Left lung (tissue), 10 donors: Measurements from ENCODE around the gene GARNL3. TPM values are rescaled to one million over a fixed set of nuclear protein-coding genes. Genes with fewer than 3 reads are reported as not detected.
A peak's percentile ranks its signal among the peaks of the same experiment; 100 is the strongest.

ENCODE experiments used
- ATAC-seq: fragments of 200-7000 bp; cut with Tn5 transposase; one replicate; pipeline ENCODE4 v1.9.1; 2020; ENCODE audit warnings: moderate library complexity
- DNase-seq, 4 donors: peaks; one replicate each; pipeline ENCODE4 v3.0.0-alpha.2; 2013 to 2020
- H3K27ac ChIP-seq, 2 donors: fragments of 200-600 bp; sonication (generic) in 1 of 2; one replicate each; pipeline versions ENCODE4 v1.5.0 to v1.8.0; 2020 to 2021
- H3K27me3 ChIP-seq, 2 donors: fragments of 200-600 bp; sonication (generic) in 1 of 2; one replicate each; pipeline versions ENCODE4 v1.5.0 to v1.8.0; 2020 to 2021
- H3K36me3 ChIP-seq, 2 donors: fragments of 200-600 bp; sonication (generic) in 1 of 2; one replicate each; pipeline versions ENCODE4 v1.5.0 to v1.8.0; 2020 to 2021
- H3K4me1 ChIP-seq, 2 donors: fragments of 200-600 bp; one replicate each; pipeline ENCODE4 v1.8.0; 2021
- H3K4me3 ChIP-seq, 2 donors: fragments of 200-600 bp; sonication (generic) in 1 of 2; one replicate each; pipeline versions ENCODE4 v1.5.0 to v1.8.0; 2020 to 2021; ENCODE audit warnings: mild to moderate bottlenecking in 1 of 2
- H3K9me3 ChIP-seq, 2 donors: fragments of 200-600 bp; sonication (generic) in 1 of 2; one replicate each; pipeline versions ENCODE4 v1.5.0 to v1.8.0; 2020 to 2021
- intact Hi-C, 2 donors: fragments of 100-400 bp; cut with DNase I; formaldehyde crosslinking; loops; one replicate each; pipeline versions ENCODE4 v1.11.2 to v1.14.2; 2022
- polyA plus RNA-seq, 6 donors: library from polyadenylated mRNA; unstranded; fragments of 120-200 nt; gene quantifications; one replicate each; pipeline ENCODE4 v1.2.1, GENCODE V29; 2013; ENCODE audit not compliant: insufficient read length in 6 of 6
- total RNA-seq, 2 donors: library from RNA; stranded (reverse); fragmentation: NEBNext Ultra II Directional; extraction: Animal tissue kit (Norgen Biotek cat#: 25700); gene quantifications; one replicate each; pipeline ENCODE4 v1.2.1, GENCODE V29; 2021
- TF ChIP-seq, protein P1 (sequence below), 2 donors: fragments of 200-600 bp; sonication (generic) in 1 of 2; IDR thresholded peaks; one replicate each; pipeline versions ENCODE4 v1.5.0 to v1.8.0; 2021; ENCODE audit warnings: antibody characterized with exemption in 2 of 2
- donor health status: DM: no; HTN: yes; CAD: no.
- donor health status: DM: no; HTN: no; CAD: no.

The GARNL3 gene
- total and polyA plus RNA-seq, 8 donors, result 7.4 to 40.4 (median 37.7) TPM

DNA sequence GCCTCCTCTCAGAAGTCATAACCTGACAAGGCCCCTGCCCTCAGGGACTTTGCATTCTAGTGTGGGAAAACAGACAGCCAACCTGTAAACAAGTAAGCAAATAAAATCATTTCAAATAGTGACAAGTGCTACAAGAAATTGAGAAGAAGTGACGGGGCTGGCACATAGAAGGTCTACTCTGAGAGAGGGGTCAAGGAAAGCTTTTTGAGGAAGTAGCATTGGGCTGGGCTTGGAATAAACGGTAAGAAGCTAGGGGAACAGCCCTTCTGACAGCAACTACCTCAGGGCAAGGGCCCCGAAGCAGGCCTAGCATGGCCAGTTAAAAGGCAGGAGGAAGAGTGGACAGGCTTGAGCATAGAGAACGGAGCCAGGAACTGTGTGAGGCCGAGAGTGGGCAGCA is 127.6 kb downstream of the GARNL3 start:
- ATAC-seq (no peak), DNase-seq (no peak)
- Histone ChIP-seq H3K4me3 (no peak overlapping the region), H3K9me3 (no peaks in the 10 kb centered on the region), H3K27ac (no peak overlapping the region), H3K36me3 (no peaks in the 10 kb centered on the region), H3K27me3 (no peaks in the 10 kb centered on the region), H3K4me1 (peaks cover 7 to 22% of the 10 kb centered on the region in 2 donors)
- intact Hi-C loops, result no loop called here
- TF ChIP-seq, protein P1, sequence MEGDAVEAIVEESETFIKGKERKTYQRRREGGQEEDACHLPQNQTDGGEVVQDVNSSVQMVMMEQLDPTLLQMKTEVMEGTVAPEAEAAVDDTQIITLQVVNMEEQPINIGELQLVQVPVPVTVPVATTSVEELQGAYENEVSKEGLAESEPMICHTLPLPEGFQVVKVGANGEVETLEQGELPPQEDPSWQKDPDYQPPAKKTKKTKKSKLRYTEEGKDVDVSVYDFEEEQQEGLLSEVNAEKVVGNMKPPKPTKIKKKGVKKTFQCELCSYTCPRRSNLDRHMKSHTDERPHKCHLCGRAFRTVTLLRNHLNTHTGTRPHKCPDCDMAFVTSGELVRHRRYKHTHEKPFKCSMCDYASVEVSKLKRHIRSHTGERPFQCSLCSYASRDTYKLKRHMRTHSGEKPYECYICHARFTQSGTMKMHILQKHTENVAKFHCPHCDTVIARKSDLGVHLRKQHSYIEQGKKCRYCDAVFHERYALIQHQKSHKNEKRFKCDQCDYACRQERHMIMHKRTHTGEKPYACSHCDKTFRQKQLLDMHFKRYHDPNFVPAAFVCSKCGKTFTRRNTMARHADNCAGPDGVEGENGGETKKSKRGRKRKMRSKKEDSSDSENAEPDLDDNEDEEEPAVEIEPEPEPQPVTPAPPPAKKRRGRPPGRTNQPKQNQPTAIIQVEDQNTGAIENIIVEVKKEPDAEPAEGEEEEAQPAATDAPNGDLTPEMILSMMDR (IDR thresholded peaks at IDR 0.05), result no peak

DNA sequence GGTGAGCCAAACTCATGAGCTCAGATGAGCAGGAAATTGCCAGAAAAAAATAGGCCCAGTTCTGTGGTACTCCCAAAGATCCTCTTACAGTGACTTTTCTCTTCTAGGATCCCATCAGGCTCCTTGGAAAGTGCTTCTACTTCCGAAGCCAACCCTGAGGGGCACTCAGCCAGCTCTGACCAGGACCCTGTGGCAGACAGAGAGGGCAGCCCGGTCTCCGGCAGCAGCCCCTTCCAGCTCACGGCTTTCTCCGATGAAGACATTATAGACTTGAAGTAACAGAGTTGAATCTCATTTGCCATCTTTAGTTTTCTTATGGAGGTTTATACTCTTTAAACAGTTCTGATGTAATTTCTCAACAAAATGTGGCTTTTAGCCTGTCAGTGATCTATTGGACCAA is 128.4 kb downstream of the GARNL3 start:
- no peak overlapping the region for H3K4me3 ChIP-seq
- no peak for ATAC-seq
- peaks cover 7 to 27% of the 10 kb centered on the region in 2 donors for H3K4me1 ChIP-seq
- H3K27me3 ChIP-seq, result peaks cover 0 to 7% of the 10 kb centered on the region in 2 donors
- H3K36me3 ChIP-seq, result no peaks in the 10 kb centered on the region
- H3K9me3 ChIP-seq, result no peaks in the 10 kb centered on the region
- H3K27ac ChIP-seq, result no peak overlapping the region
- TF ChIP-seq, protein P1 (IDR thresholded peaks at IDR 0.05), result no peak
- intact Hi-C loops, result no loop called here
- no peak for DNase-seq

DNA sequence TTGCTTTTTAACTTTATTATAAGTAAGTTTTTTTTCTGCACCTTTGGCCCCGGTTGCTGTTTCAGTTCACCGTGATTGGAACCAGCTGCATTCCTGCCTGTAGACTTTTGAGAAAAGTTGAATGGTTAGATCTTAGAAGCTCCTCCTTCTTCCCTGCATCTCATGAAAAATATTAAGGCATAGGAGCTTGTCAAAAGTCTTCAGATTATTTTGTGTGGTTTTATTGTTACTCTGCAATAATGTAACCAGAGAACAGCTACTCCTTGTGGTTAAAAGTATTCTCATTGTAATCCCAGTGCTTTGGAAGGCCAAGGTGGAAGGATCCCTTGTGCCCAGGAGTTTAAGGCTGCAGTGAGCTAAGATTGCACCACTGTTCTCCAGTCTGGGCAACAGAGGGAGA is 129.1 kb downstream of the GARNL3 start:
- DNase-seq, result no peak

DNA sequence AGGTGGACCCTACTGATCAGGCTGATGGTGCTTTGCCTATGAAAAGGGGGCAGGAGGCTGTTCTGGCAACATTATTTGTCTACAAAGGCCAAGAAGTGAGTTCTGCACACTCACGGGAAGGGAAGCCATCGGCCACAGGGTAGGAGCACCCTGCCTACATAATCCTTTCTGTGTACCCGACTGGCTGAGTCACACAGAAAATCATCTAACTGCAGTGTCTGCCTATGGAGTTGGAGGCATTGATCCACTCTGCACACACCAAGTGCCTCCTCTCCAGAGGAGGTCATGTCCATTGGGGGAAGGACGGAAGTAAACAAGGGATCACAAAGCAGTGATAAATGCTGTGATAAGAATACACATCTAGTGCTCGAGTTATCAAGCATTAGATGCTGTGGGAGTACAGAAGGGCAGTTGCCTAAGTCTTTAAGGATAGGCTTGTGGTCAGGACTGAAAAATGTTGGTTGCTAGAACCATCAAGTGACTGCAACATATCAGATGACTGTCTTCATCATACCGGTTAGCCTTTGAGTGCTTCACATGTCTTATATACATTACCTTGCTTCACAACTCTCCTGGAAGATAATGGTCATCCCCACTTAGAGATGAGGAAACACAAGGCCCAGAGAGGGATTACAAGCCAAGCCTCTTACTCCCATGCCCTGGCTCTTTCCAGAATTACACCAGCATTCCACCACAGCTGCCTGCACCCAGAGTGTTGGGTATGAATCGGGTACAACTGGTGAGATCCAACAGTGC is 131.1 kb downstream of the GARNL3 start:
- DNase-seq (no peak), ATAC-seq (no peak)
- no peaks in the 10 kb centered on the region for H3K9me3 ChIP-seq
- peaks cover 0 to 5% of the 10 kb centered on the region in 2 donors for H3K36me3 ChIP-seq
- H3K4me3 ChIP-seq, result peak overlapping the region; percentile 80 to 82
- peaks cover 0 to 13% of the 10 kb centered on the region in 2 donors for H3K27me3 ChIP-seq
- no peak overlapping the region for H3K27ac ChIP-seq
- H3K4me1 ChIP-seq, result peaks cover 3 to 23% of the 10 kb centered on the region in 2 donors
- TF ChIP-seq, protein P1 (IDR thresholded peaks at IDR 0.05), result no peak
- intact Hi-C loops, result no loop called here

More for the DNA sequence above, 129.1 kb downstream of the GARNL3 start:
- Histone ChIP-seq H3K27ac (no peak overlapping the region), H3K9me3 (no peaks in the 10 kb centered on the region), H3K4me3 (no peak overlapping the region), H3K27me3 (peaks cover 0 to 13% of the 10 kb centered on the region in 2 donors), H3K4me1 (peaks cover 5 to 28% of the 10 kb centered on the region in 2 donors), H3K36me3 (no peaks in the 10 kb centered on the region)
- intact Hi-C loops, result no loop called here
- TF ChIP-seq, protein P1 (IDR thresholded peaks at IDR 0.05), result no peak
- ATAC-seq, result no peak

DNA sequence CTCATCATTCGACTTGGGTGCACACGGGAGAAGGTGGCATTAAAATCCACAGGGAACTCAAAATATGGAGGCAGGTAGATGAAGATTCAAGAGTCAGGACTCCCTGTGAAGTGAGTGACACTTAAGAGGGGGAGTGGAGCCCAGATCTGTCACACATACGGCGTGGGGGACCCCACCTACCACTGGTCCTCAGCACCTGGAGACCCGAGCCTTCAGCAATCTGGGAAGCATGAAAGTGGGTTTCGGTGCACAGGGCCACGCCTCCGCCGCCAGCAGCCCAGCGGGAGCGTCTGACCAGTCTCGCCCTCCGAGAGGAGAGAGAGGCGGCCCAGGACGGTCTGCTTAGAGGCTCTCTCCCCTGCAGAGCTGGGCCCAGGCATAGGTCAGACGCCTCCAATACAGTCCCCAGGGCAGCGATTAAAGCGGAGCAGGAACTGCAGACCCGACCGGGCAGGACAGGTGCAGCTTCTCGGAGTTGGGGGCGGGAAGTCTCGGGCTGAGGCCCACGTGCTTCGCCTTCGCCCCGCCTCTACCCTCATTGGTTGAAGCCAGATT is 131.8 kb downstream of the GARNL3 start:
- ATAC-seq (no peak), DNase-seq (no peak)
- peaks cover 0 to 13% of the 10 kb centered on the region in 2 donors for H3K27me3 ChIP-seq
- intact Hi-C loops, result no loop called here
- H3K36me3 ChIP-seq, result peaks cover 0 to 10% of the 10 kb centered on the region in 2 donors
- H3K4me1 ChIP-seq, result peaks cover 3 to 23% of the 10 kb centered on the region in 2 donors
- H3K9me3 ChIP-seq, result no peaks in the 10 kb centered on the region
- TF ChIP-seq, protein P1 (IDR thresholded peaks at IDR 0.05), result no peak
- peak overlapping the region in 1 of 2 donors; percentile 63 for H3K27ac ChIP-seq
- peak overlapping the region; percentile 80 to 82 for H3K4me3 ChIP-seq
